Astrocyte (in vitro differentiated cells and primary cell): Measurements from ENCODE around the gene CHRNE. TPM values are rescaled to one million over a fixed set of nuclear protein-coding genes. Genes with fewer than 3 reads are reported as not detected.

Experiments used
- DNase-seq: peaks from one replicate; pipeline ENCODE4 v3.0.0-alpha.2; 2010; ENCODE audit warnings: low read depth
- FAIRE-seq: peaks from 2 replicates; lab custom pipeline; 2011; peaks lifted over from hg19 to GRCh38; lab: Jason Lieb, UNC
- H2AFZ ChIP-seq: 2 replicates; pipeline ENCODE4 v1.6.0; 2012; ENCODE audit warnings: low read depth, low read length, inconsistent platforms
- H3K27ac ChIP-seq: 2 replicates; pipeline ENCODE4 v1.5.1; 2011; ENCODE audit warnings: low read depth, low read length, inconsistent platforms
- H3K27me3 ChIP-seq: 2 replicates; pipeline ENCODE4 v1.6.0; 2011; ENCODE audit warnings: low read length, inconsistent platforms; ENCODE audit not compliant: insufficient read depth
- H3K36me3 ChIP-seq: 2 replicates; pipeline ENCODE4 v1.5.1; 2011; ENCODE audit warnings: low read length, inconsistent platforms; ENCODE audit not compliant: insufficient read depth
- H3K4me1 ChIP-seq: 2 replicates; pipeline ENCODE4 v1.5.1; 2011; ENCODE audit warnings: low read length, inconsistent platforms; ENCODE audit not compliant: insufficient read depth
- H3K4me2 ChIP-seq: 2 replicates; pipeline ENCODE4 v1.6.0; 2012; ENCODE audit warnings: low read length, inconsistent platforms
- H3K4me3 ChIP-seq: 2 replicates; pipeline ENCODE4 v1.5.1; 2011; ENCODE audit warnings: low read depth, mild to moderate bottlenecking, low read length, inconsistent platforms; ENCODE audit not compliant: insufficient read depth
- H3K79me2 ChIP-seq: 2 replicates; pipeline ENCODE4 v1.6.0; 2012; ENCODE audit warnings: mild to moderate bottlenecking, low read length, inconsistent platforms; ENCODE audit not compliant: insufficient read depth
- H3K9ac ChIP-seq: 2 replicates; pipeline ENCODE4 v1.6.0; 2012; ENCODE audit warnings: mild to moderate bottlenecking, low read length, inconsistent platforms
- H3K9me3 ChIP-seq: 2 replicates; pipeline ENCODE4 v1.5.1; 2012; ENCODE audit warnings: low read depth, mild to moderate bottlenecking, low read length, inconsistent platforms; ENCODE audit not compliant: insufficient read depth
- H4K20me1 ChIP-seq: 2 replicates; pipeline ENCODE4 v1.6.0; 2012; ENCODE audit warnings: low read length, inconsistent platforms; ENCODE audit not compliant: insufficient read depth
- H3K27ac Mint-ChIP-seq: one replicate; pipeline ENCODE4 v1.8.0; 2021; ENCODE audit warnings: mild to moderate bottlenecking, mixed read lengths; ENCODE audit not compliant: unreplicated experiment
- H3K27me3 Mint-ChIP-seq: one replicate; pipeline ENCODE4 v1.8.0; 2021; ENCODE audit warnings: low read depth, mixed read lengths; ENCODE audit not compliant: unreplicated experiment
- H3K36me3 Mint-ChIP-seq: one replicate; pipeline ENCODE4 v1.8.0; 2021; ENCODE audit warnings: low read depth, mixed read lengths; ENCODE audit not compliant: unreplicated experiment
- H3K4me1 Mint-ChIP-seq: one replicate; pipeline ENCODE4 v1.8.0; 2021; ENCODE audit warnings: low read depth, mixed read lengths; ENCODE audit not compliant: unreplicated experiment
- H3K4me3 Mint-ChIP-seq: one replicate; pipeline ENCODE4 v1.8.0; 2021; ENCODE audit warnings: mild to moderate bottlenecking, moderate library complexity, mixed read lengths; ENCODE audit not compliant: unreplicated experiment
- H3K9me3 Mint-ChIP-seq: one replicate; pipeline ENCODE4 v1.8.0; 2021; ENCODE audit warnings: mild to moderate bottlenecking, mixed read lengths; ENCODE audit not compliant: unreplicated experiment
- EZH2 ChIP-seq: IDR thresholded peaks from 2 replicates; pipeline ENCODE4 v1.6.1; 2012; ENCODE audit warnings: mild to moderate bottlenecking, low read length, inconsistent platforms; ENCODE audit not compliant: insufficient read depth
- total RNA-seq: library from RNA; stranded (reverse); gene quantifications from 2 replicates; pipeline ENCODE4 v1.2.1, GENCODE V29; 2021
- TF ChIP-seq, protein P1 (sequence below): IDR thresholded peaks from 2 replicates; pipeline ENCODE4 v1.5.1; 2011; ENCODE audit warnings: low read depth, mild to moderate bottlenecking, inconsistent platforms, low read length, moderate library complexity; ENCODE audit not compliant: insufficient read depth

CHRNE gene
- total RNA-seq, 1 donor from 2014 or later = 0.20 TPM

- no peaks in the 10 kb centered on the region for H3K9me3 ChIP-seq
- peaks cover 26% of the 10 kb centered on the region for H4K20me1 ChIP-seq
- Mint-ChIP-seq H3K4me3 (peak within 1 kb of the TSS; percentile 81), H3K27ac (peak within 1 kb of the TSS; percentile 62), H3K36me3 (peaks cover 13% of the 10 kb centered on the region), H3K27me3 (no peaks in the 10 kb centered on the region), H3K4me1 (peaks cover 28% of the 10 kb centered on the region), H3K9me3 (no peaks in the 10 kb centered on the region)
- H3K79me2 ChIP-seq = peaks cover 26% of the 10 kb centered on the region
- peak within 1 kb of the TSS; percentile 99 for H3K4me2 ChIP-seq
- peaks cover 29% of the 10 kb centered on the region for H3K4me1 ChIP-seq
- FAIRE-seq (no peak), DNase-seq (no peak)
- TF ChIP-seq, protein P1, sequence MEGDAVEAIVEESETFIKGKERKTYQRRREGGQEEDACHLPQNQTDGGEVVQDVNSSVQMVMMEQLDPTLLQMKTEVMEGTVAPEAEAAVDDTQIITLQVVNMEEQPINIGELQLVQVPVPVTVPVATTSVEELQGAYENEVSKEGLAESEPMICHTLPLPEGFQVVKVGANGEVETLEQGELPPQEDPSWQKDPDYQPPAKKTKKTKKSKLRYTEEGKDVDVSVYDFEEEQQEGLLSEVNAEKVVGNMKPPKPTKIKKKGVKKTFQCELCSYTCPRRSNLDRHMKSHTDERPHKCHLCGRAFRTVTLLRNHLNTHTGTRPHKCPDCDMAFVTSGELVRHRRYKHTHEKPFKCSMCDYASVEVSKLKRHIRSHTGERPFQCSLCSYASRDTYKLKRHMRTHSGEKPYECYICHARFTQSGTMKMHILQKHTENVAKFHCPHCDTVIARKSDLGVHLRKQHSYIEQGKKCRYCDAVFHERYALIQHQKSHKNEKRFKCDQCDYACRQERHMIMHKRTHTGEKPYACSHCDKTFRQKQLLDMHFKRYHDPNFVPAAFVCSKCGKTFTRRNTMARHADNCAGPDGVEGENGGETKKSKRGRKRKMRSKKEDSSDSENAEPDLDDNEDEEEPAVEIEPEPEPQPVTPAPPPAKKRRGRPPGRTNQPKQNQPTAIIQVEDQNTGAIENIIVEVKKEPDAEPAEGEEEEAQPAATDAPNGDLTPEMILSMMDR = no peak
- TF ChIP-seq EZH2 = no peak
- H3K9ac ChIP-seq = peak within 1 kb of the TSS; percentile 75
- peak within 1 kb of the TSS; percentile 66 for H3K27ac ChIP-seq
- H3K4me3 ChIP-seq = peak within 1 kb of the TSS; percentile 22
- peak within 1 kb of the TSS; percentile 64 for H2AFZ ChIP-seq
- H3K27me3 ChIP-seq = no peaks in the 10 kb centered on the region
- peaks cover 8% of the 10 kb centered on the region for H3K36me3 ChIP-seq
Observed at GRCh38 chr17:4950746-4951204, 47.9 kb upstream of the CHRNE start, which contains the start of gene ENO3. ENO3 (plus strand) TSS chr17:4951119; CDS start chr17:4951830, 711 bp downstream.

DNA sequence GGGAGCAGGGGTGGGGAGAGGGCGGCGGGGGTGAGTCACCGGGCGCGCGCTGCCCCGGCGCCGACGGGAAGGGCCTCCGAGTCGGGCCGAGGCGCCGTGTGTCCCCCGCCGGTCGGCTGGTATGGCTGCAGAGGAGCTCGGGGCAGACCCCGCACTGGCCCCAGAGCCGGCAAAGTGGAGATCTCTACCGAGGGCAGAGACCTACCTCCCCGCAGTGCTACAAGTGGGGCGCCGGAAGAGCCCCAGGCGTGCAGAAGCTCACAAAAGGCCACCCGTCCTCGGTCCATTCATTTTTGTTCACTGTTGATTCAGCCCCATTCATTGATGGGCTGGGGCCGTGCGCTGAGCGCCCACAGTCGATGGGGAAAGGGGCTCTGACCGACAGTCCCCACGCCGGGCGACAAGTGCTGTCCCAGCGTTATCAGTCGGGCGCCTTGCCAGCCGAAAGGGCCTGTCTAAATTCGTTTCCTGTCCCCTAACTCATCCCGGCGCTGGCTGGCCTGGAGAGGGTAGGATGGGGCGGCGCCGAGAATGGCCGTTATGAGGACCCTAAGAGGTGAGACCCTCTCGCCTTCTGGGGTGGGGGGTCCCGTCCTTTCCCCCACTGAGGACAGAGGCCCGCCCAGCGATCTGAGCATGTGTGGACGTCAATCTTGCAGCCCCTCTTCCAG is 47.3 kb upstream of the CHRNE start:
- Histone ChIP-seq H3K79me2 (peaks cover 31% of the 10 kb centered on the region), H3K27ac (peak overlapping the region; percentile 66), H2AFZ (peak overlapping the region; percentile 64), H3K36me3 (peaks cover 11% of the 10 kb centered on the region), H3K4me1 (peaks cover 35% of the 10 kb centered on the region), H3K9ac (peak overlapping the region; percentile 75), H3K4me2 (peak overlapping the region; percentile 99), H3K9me3 (no peaks in the 10 kb centered on the region), H4K20me1 (peaks cover 32% of the 10 kb centered on the region), H3K27me3 (no peaks in the 10 kb centered on the region), H3K4me3 (peak overlapping the region; percentile 22)
- Mint-ChIP-seq H3K27ac (peak overlapping the region; percentile 62), H3K27me3 (no peaks in the 10 kb centered on the region), H3K4me3 (peak overlapping the region; percentile 81), H3K4me1 (peaks cover 34% of the 10 kb centered on the region), H3K36me3 (peaks cover 14% of the 10 kb centered on the region), H3K9me3 (no peaks in the 10 kb centered on the region)
- FAIRE-seq (no peak), DNase-seq (no peak)
- TF ChIP-seq EZH2 = no peak
- TF ChIP-seq, protein P1 = no peak
